GM19240 (cell line): ENCODE results near the gene ACIN1.

ENCODE experiments used
- DNase-seq: peaks from one replicate; pipeline ENCODE4 v3.0.0; 2011; ENCODE audit warnings: low spot score; ENCODE audit not compliant: insufficient read length

ACIN1 gene

DNA sequence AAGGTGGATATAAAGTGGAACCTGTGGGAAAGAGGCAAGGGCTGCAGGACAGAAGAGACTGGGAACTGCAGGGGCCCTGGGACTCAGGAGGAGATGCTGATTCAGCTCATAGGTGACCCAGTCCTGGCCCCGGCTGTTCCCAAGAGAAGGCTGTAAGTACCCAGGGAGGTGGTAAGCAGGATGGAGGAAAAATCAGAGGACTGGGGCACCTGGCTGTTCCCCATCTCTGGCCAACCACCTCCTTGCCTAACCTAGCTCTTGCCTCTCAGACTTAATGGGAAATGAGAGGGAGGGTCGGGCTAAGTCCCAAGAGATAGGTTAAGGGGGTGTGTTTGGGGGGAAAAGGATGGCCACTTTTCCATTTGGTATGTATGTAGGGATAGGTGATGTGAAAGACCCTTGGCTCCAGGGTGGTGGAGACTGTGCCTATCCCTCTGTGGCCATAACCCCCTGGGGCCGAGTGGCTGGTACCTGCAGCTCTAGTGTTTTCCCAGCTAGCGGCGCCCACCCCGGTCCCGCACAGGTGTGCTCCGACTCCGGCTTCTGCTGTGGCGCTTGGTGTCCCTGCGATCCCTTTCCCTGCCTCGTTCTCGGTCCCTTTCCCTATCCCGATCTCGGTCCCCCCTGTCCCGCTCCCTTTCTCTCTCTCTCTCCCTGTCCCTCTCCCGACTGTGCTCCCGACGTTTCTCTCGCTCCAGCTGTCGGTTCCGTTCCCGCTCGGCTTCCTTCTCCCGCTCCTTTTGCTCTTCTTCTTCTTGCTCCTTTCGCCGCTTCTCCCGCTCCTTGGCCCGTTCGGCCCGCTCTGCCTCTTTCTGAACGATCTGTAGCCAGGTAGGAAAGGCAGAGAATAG lies 36.1 kb downstream of the ACIN1 start:
- DNase-seq: no peak

DNA sequence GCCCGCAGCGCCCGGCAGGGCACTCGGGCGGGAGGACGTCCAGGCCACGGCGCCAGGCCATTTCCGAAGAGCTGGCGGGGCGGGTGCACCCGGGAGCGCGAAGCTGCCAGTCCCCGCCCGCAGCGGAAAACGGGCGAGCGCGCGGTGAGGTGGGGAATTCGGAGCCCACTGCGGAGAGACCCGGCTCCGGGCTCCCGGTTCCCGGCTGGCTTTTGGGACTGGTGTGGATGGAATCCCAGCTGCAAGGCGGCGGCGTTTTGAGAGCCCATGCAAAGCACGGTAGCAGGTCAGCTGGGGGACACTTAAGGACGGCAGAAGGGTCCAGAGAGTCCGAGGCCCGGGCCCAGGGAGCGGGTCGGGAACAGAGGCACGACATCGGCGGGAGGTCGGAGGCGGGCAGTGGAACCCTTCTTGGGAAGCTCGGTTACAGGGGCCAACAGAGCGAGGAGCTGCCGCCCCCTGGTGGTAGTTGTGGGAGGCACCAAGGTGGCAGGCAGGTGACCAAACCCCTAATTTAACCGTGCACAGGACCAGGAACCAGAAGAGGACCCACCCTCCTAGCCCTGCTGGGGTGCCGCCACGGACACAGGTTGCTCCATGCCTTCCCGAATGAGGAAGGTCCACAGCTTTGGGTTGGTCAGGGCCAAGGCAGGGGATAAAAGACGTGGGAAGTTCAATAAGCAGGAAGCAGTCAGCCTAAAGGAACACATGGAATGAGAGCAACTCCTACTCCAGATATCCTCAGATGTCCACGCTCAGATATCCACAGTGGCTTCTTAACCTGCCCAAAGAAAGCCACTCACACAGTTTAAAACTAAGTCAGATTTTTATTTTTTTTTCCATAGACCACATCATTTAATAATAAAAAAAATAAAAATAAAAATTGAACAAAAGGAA lies 36.9 kb downstream of the ACIN1 start:
- DNase-seq: peak; percentile 98

- DNase-seq: peak; percentile 84
These were observed 37.8 kb downstream of the ACIN1 start, which contains the start of gene CDH24 for GRCh38 chr14:23056956-23057756. TSS of gene CDH24 (minus strand) at chr14:23057520. CDS start at chr14:23055733, 1,787 bp downstream.

- peak; percentile 97 for DNase-seq
These were observed 38.6 kb downstream of the ACIN1 start for GRCh38 chr14:23056145-23056955.

GRCh38 chr14:23055621-23056144 lies 39.3 kb downstream of the ACIN1 start:
- DNase-seq: no peak

DNA sequence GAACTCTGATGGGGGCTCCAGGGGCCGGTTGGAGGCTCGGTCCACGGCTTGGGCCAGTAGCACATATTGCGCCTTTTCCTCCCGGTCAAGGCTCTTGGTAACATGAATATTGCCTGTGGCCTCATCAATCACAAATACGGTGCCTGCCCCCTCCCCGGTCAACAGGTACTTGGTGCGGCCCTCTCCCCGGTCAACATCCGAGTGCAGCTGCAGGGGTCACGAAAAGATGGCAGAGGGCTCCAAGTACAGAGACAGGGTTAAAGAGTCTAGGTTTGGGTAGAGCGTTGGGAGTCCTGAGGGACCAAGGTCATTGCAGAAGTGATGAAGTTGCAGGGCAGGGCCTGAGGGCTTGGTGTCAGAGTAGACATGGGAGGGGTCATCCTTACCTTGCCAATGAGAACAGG lies 39.8 kb downstream of the ACIN1 start:
- no peak for DNase-seq

GRCh38 chr14:23054000-23054811 lies 40.7 kb downstream of the ACIN1 start:
- no peak for DNase-seq

GRCh38 chr14:23053426-23053825 lies 41.5 kb downstream of the ACIN1 start:
- no peak for DNase-seq

- no peak for DNase-seq
These were observed 42.3 kb downstream of the ACIN1 start for GRCh38 chr14:23052671-23053070.

- DNase-seq: no peak
These were observed 42.7 kb downstream of the ACIN1 start for GRCh38 chr14:23052182-23052623.

- no peak for DNase-seq
These were observed 43.5 kb downstream of the ACIN1 start for GRCh38 chr14:23051141-23052057.

GRCh38 chr14:23049011-23049410 lies 45.9 kb downstream of the ACIN1 start:
- DNase-seq: no peak

DNA sequence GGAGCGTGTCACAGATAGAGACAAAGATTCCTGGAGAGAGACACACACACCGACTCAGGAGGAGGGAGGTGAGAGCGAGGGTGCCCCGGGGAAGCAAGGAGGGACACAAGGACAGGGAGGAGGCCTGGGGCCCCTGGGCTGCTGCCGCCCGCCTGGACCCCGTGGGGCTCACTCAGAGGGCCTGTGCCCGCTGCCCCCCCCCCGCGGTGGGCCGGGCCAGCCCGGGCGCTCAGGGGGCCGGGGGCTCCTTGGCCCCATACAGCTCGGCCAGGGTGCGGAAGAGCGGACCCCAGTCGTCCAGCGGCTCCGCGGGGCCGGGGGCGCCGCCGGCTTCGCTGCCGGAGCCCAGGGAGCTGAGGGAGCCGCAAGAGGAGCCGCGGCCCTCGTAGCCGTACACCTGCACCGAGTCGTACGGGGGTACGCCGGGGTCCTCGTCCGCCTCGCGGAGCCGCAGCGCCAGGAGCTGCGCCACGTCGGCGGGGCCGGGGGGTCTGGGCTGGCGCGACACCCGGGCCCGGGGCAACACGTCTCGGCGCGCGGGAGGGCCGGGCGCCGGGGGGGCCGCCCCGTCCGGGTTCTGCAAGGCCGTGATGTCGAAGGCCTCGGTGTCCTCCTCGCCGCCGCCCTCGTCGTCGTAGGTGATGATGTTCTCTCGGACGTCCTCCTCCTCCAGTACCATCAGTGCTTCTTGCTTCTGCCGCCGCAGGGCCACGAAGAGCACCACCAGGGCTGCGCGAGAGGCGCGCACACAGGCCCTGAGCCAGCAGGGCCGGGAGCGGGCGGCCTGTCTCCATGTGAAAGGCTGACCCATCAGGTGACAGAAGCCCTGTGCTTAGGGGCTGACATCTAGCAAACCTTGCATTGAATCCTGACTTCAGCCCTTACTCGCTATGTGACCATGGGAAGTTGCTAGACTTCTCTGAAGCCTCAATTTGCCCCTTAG lies 46.9 kb downstream of the ACIN1 start:
- DNase-seq: no peak

DNA sequence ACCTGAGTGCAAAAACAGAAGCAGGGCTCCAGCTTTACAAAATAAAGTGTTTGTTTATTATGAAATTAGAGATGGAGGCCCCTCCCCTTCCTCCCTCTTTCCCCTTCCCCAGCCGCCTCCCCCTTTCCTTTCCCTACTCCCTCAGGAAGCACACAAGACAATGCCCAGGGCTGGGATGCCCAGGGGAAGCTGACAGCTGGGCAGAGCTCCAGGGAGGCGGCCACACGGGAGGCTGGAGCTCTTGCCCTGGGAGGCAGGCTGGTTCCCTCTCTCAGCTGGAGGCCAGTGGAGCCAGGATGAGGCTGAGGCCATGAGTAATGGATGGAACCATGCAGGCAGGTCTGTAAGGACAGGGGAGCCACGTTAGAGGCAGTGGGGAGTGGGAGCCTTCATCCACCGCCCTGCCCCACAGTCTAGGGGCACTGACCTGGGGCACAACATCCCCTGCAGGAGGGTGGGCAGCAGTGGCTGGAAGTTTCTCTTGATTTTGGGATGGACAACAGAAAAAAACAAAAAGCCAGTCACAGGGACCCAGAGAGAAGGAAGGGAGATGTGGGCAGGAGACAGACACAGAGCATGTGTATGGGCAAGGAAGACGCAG lies 47.8 kb downstream of the ACIN1 start:
- no peak for DNase-seq

GRCh38 chr14:23045419-23046357 lies 49.2 kb downstream of the ACIN1 start:
- DNase-seq: no peak

- DNase-seq: no peak
These were observed 50.1 kb downstream of the ACIN1 start for GRCh38 chr14:23044840-23045239.
